PC-3 (cell line): ENCODE results near the gene CDK11A. TPM values are rescaled to one million over a fixed set of nuclear protein-coding genes. Genes with fewer than 3 reads are reported as not detected.
"Not testable (repeated sequence)": the region's sequence is repeated elsewhere in the genome, so short reads cannot be mapped to it uniquely, and the experiment has no call there.

Source experiments
- ATAC-seq: fragments of 200-7000 bp; cut with Tn5 transposase; 2 replicates; pipeline ENCODE4 v1.9.1; 2020; ENCODE audit warnings: mild to moderate bottlenecking, moderate library complexity
- BruUV-seq: library from RNA; stranded (reverse); fragments of 400-500 nt; replicated peaks from 2 replicates; lab custom pipeline; 2021; lab: Mats Ljungman, UMichigan
- CTCF ChIA-PET: fragments of 300-600 bp; sonication (Branson Sonifier 250); formaldehyde crosslinking; loops from one replicate; lab custom pipeline; 2022; ENCODE audit warnings: antibody characterized with exemption; lab: Charles Lee
- POLR2A ChIA-PET: fragments of 300-600 bp; sonication (Branson Sonifier 250); formaldehyde crosslinking; loops from one replicate; lab custom pipeline; 2022; ENCODE audit warnings: antibody characterized with exemption; ENCODE audit not compliant: unreplicated experiment; lab: Charles Lee
- DNase-seq: peaks from one replicate; pipeline ENCODE4 v3.0.0-alpha.2; 2015
- H2AFZ ChIP-seq: fragments of 300-600 bp; sonication (generic); 2 replicates; pipeline ENCODE4 v1.6.0; 2016; ENCODE audit warnings: antibody characterized with exemption, low read length
- H3F3A ChIP-seq: fragments of 300-600 bp; sonication (generic); one replicate; pipeline ENCODE4 v1.6.0; 2017; ENCODE audit warnings: antibody characterized with exemption, low read length, control low read depth, mild to moderate bottlenecking; ENCODE audit not compliant: unreplicated experiment
- H3K27ac ChIP-seq: fragments of 300-600 bp; sonication (generic); 2 replicates; pipeline ENCODE4 v1.5.1; 2016; ENCODE audit warnings: mild to moderate bottlenecking, low read length
- H3K27me3 ChIP-seq: fragments of 300-600 bp; sonication (generic); 2 replicates; pipeline ENCODE4 v1.6.1; 2016; ENCODE audit warnings: low read length, mixed read lengths
- H3K36me3 ChIP-seq: fragments of 300-600 bp; sonication (generic); 2 replicates; pipeline ENCODE4 v1.6.1; 2016; ENCODE audit warnings: low read depth, mixed run types, low read length, mixed read lengths
- H3K4me1 ChIP-seq: fragments of 300-600 bp; sonication (generic); 2 replicates; pipeline ENCODE4 v1.5.1; 2016; ENCODE audit warnings: low read length; ENCODE audit not compliant: insufficient read depth
- H3K4me2 ChIP-seq: fragments of 300-600 bp; sonication (generic); 2 replicates; pipeline ENCODE4 v1.6.0; 2016; ENCODE audit warnings: low read length
- H3K4me3 ChIP-seq: fragments of 300-600 bp; sonication (generic); 2 replicates; pipeline ENCODE4 v1.5.1; 2016; ENCODE audit warnings: mild to moderate bottlenecking, low read length, mixed read lengths
- H3K79me2 ChIP-seq: fragments of 300-600 bp; sonication (generic); 2 replicates; pipeline ENCODE4 v1.6.1; 2017; ENCODE audit warnings: low read length, mixed read lengths
- H3K9ac ChIP-seq: fragments of 300-600 bp; sonication (generic); 2 replicates; pipeline ENCODE4 v1.6.0; 2016; ENCODE audit warnings: mild to moderate bottlenecking, low read length
- H3K9me2 ChIP-seq: fragments of 300-600 bp; sonication (generic); replicated peaks from 2 replicates; pipeline ENCODE4 v1.6.1; 2016; ENCODE audit warnings: mixed run types, low read length, mixed read lengths
- H3K9me3 ChIP-seq: fragments of 300-600 bp; sonication (generic); 2 replicates; pipeline ENCODE4 v1.6.1; 2016; ENCODE audit warnings: low read length, mixed read lengths
- H4K20me1 ChIP-seq: fragments of 300-600 bp; sonication (generic); 2 replicates; pipeline ENCODE4 v1.6.1; 2016; ENCODE audit warnings: low read length, mixed read lengths
- CTCF ChIP-seq: fragments of 300-600 bp; sonication (generic); conservative IDR thresholded peaks from 2 replicates; pipeline ENCODE4 v1.5.1; 2017; ENCODE audit warnings: antibody characterized with exemption, low read depth, mild to moderate bottlenecking, low read length
- intact Hi-C: fragments of 100-400 bp; cut with micrococcal nuclease; formaldehyde crosslinking; loops from 2 replicates; pipeline ENCODE4 v1.9.0; 2023
- total RNA-seq: library from RNA; depleted of rRNA; stranded (reverse); fragments of >200 nt; gene quantifications from 2 replicates; pipeline ENCODE4 v1.2.3, GENCODE V29; 2014; rRNA removed

Gene CDK11A
- total RNA-seq, 1 experiment from 2014 or later, result 11.6 TPM

DNA sequence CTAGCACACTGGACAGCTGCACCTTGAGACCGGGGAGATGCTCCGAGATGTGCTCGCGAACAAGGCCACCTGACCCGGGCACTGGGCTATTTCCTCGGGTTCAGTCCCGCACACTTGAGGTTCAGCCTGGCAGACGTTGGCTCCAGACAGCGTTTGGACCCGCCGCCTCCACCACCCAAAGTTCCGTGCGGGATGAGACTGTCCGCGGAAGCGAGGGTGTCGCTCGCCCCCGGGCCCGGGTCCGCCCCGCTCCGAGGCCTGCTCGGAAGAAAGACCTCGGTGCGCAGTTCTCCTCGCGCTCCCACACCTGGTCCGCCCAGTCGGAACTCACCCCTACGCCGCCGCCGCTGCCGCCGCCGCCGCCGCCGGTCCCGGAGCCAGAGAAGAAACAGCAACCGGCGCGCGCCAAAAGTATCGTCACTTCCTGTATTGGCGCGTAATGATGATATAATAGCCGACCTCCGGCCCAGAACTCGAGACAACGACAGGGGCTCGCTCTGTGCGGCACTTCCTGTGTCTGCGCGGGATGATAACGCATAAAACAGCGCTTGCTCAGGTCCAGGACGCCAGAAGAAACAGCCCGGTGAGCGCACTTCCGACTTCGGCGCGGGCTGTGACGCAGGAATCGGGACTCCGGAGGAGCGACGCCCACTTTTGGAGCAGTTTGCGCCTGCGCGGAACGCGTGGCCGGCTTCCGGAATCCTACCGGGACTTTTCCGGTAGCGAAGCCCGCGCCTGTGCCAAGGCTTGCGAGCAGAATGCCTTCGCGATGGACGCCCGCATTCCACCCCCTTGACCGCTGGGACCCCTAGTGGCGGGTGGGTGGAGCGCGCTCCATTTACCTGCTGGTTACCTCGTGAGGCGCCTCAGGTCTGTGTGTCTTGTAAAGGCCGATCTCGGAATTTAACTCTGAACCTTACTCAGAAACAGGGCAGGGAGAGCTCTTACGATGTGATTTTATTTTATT is 65.3 kb downstream of the CDK11A start, which contains the start of gene CDK11B:
Gene CDK11B (minus strand): TSS at position 422 of the 967 bp plus-strand sequence. CDS start 1,519 bp downstream, outside the sequence.
- Histone ChIP-seq H2AFZ (peak within 1 kb of the TSS; percentile 29), H3K79me2 (peaks cover 33% of the 10 kb centered on the region), H3K4me3 (peak within 1 kb of the TSS; percentile 60), H3K27ac (peak within 1 kb of the TSS; percentile 73), H3K36me3 (peaks cover 29% of the 10 kb centered on the region), H3K4me2 (peak within 1 kb of the TSS; percentile 40), H3K9ac (peak within 1 kb of the TSS; percentile 67), H3K4me1 (peaks cover 16% of the 10 kb centered on the region)
- ATAC-seq, result peak; percentile 80
- peak; percentile 100 for DNase-seq
- intact Hi-C loops, H3K9me3 ChIP-seq, H3F3A ChIP-seq, H3K9me2 ChIP-seq, H3K27me3 ChIP-seq, POLR2A ChIA-PET, CTCF ChIA-PET, H4K20me1 ChIP-seq: not testable (repeated sequence)
- TF ChIP-seq CTCF, result peak; percentile 44; the same call in 1 of the 2 replicates
- TSS peak; percentile 66 for BruUV-seq

Other genes starting within 250 kb of the CDK11A start
- gene ATAD3A, start 212.2 kb downstream of the CDK11A start, total RNA-seq, result 186 and 243 TPM in 2 replicates
- 0.87 and 2.0 TPM in 2 replicates for gene TMEM240, start 183.7 kb downstream of the CDK11A start, total RNA-seq
- gene SSU72, start 149.5 kb downstream of the CDK11A start, total RNA-seq, result 283 and 310 TPM in 2 replicates
- 7.9 and 8.8 TPM in 2 replicates for gene FNDC10, start 124.2 kb downstream of the CDK11A start, total RNA-seq
- 164 and 218 TPM in 2 replicates for gene MIB2, start 108.9 kb downstream of the CDK11A start, total RNA-seq
- 25.9 and 28.4 TPM in 2 replicates for gene MMP23B, start 92.2 kb downstream of the CDK11A start, total RNA-seq
- 38.6 and 50.4 TPM in 2 replicates for gene CDK11B, start 65.4 kb downstream of the CDK11A start, total RNA-seq
- gene SLC35E2B, start 31.6 kb downstream of the CDK11A start, total RNA-seq, result 38.1 and 45.6 TPM in 2 replicates
- gene NADK, start 54.1 kb upstream of the CDK11A start, total RNA-seq, result 130 and 165 TPM in 2 replicates
- 125 and 171 TPM in 2 replicates for gene GNB1, start 166.7 kb upstream of the CDK11A start, total RNA-seq
- 1.7 and 3.0 TPM in 2 replicates for gene CALML6, start 190.9 kb upstream of the CDK11A start, total RNA-seq
- gene TMEM52, start 194.9 kb upstream of the CDK11A start, total RNA-seq, result 22.6 and 29.1 TPM in 2 replicates